Mammary epithelial cell (primary cell): Measurements from ENCODE around the gene TRIM8.

ENCODE experiments used
- EZH2 ChIP-seq: IDR thresholded peaks from 2 replicates; pipeline ENCODE4 v1.6.1; 2012; ENCODE audit warnings: low read length, inconsistent platforms, borderline replicate concordance
- TF ChIP-seq, protein P1 (sequence below), 2 donors: IDR thresholded peaks in 1 of 2; conservative IDR thresholded peaks in 1 of 2; 2 replicates each; pipeline ENCODE4 v1.5.1; 2011 to 2012; ENCODE audit warnings: inconsistent platforms in 2 of 2, low read length in 2 of 2, mild to moderate bottlenecking in 2 of 2, control low read depth in 1 of 2, low read depth in 1 of 2; ENCODE audit not compliant: insufficient read depth in 1 of 2; ENCODE audit errors: extremely low read depth in 1 of 2

DNA sequence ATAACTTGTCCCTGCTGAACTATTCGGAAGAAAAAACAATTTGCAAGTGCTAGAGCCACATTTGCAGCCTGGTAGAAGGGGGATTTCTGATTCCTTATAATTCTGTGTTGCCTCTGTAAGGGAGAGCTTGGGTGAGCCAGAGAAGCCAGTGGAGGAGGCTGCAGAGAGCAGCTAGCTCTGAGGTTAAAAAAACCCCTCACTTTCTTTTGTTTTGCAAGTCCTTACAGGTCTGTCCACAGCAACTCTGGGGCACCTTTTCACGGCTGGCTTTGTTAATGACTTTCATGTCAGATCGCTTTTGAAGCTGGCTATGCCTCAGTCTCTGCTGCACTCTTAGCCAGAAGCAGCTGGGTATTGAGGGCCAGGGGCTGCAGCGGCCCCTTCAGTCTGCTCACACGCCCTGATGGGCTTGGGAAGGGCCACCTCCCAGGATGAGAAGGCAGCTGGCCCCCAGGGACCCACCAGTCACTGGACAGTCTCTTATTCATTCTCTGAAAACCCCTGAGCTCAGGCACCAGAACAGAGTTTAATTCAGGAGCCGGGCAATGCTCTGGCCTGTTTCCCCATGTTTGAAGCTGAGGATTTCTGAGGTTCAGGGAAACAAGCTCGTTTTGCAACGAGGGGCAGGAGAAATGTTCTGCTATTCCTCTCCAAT is 30.9 kb downstream of the TRIM8 start:
- TF ChIP-seq, protein P1, sequence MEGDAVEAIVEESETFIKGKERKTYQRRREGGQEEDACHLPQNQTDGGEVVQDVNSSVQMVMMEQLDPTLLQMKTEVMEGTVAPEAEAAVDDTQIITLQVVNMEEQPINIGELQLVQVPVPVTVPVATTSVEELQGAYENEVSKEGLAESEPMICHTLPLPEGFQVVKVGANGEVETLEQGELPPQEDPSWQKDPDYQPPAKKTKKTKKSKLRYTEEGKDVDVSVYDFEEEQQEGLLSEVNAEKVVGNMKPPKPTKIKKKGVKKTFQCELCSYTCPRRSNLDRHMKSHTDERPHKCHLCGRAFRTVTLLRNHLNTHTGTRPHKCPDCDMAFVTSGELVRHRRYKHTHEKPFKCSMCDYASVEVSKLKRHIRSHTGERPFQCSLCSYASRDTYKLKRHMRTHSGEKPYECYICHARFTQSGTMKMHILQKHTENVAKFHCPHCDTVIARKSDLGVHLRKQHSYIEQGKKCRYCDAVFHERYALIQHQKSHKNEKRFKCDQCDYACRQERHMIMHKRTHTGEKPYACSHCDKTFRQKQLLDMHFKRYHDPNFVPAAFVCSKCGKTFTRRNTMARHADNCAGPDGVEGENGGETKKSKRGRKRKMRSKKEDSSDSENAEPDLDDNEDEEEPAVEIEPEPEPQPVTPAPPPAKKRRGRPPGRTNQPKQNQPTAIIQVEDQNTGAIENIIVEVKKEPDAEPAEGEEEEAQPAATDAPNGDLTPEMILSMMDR (conservative IDR thresholded peaks at IDR 0.05 in 1 of 2, IDR thresholded peaks at IDR 0.05 in 1 of 2; ENCODE audit: extremely low read depth in 1 of 2, insufficient read depth in 1 of 2, low read depth in 1 of 2, low read length in 2 of 2), result no peak
- TF ChIP-seq EZH2, result no peak
